ENCODE data around the gene TMEM182. TPM values are rescaled to one million over a fixed set of nuclear protein-coding genes. Genes with fewer than 3 reads are reported as not detected.

Gene TMEM182
- total RNA-seq, 4 donors from 2014 or later = 6.1 to 15.2 (median 8.0) TPM

DNA sequence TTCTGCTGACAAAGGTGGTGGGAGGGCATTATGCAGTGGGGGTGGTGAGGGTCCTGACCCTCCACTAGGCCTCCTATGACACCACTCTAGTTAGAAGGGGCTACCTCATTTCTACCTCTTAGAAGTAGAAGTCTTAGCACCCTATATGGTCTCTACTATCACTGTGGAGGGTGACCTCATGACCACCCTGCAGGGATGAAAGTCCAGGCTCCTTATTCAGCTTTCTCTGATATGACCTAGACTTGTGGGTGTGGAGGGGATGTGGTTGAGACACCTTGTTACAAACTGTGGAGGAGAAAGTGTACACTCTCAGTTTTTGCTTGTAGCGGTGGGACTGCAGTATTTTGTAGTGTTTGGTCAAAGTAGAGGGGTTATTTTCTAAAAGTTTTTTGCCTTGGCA, 18.6 kb downstream of the TMEM182 start:
- no peak overlapping the region for H3K4me3 ChIP-seq
- intact Hi-C loops (cut with DNase I; ENCODE audit: low total_unique reads) = no loop called here
- in situ Hi-C loops (cut with MboI; ENCODE audit: low sequenced_read_pairs in 4 of 4) = no loop called here
- no peak for ATAC-seq
- peaks cover 0 to 6% of the 10 kb centered on the region in 2 donors for H3K36me3 ChIP-seq
- no peak for TF ChIP-seq POLR2A (IDR thresholded peaks at IDR 0.05)
- TF ChIP-seq, protein P1, sequence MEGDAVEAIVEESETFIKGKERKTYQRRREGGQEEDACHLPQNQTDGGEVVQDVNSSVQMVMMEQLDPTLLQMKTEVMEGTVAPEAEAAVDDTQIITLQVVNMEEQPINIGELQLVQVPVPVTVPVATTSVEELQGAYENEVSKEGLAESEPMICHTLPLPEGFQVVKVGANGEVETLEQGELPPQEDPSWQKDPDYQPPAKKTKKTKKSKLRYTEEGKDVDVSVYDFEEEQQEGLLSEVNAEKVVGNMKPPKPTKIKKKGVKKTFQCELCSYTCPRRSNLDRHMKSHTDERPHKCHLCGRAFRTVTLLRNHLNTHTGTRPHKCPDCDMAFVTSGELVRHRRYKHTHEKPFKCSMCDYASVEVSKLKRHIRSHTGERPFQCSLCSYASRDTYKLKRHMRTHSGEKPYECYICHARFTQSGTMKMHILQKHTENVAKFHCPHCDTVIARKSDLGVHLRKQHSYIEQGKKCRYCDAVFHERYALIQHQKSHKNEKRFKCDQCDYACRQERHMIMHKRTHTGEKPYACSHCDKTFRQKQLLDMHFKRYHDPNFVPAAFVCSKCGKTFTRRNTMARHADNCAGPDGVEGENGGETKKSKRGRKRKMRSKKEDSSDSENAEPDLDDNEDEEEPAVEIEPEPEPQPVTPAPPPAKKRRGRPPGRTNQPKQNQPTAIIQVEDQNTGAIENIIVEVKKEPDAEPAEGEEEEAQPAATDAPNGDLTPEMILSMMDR (IDR thresholded peaks at IDR 0.05 in 4 of 5, conservative IDR thresholded peaks at IDR 0.05 in 1 of 5) = no peak
- no peak for DNase-seq
- H3K4me1 ChIP-seq = peaks cover 40 to 41% of the 10 kb centered on the region in 2 donors
- peak overlapping the region in 1 of 4 donors; percentile 69 for H3K27ac ChIP-seq
- no peaks in the 10 kb centered on the region for H3K27me3 ChIP-seq
- no peaks in the 10 kb centered on the region for H3K9me3 ChIP-seq

DNA sequence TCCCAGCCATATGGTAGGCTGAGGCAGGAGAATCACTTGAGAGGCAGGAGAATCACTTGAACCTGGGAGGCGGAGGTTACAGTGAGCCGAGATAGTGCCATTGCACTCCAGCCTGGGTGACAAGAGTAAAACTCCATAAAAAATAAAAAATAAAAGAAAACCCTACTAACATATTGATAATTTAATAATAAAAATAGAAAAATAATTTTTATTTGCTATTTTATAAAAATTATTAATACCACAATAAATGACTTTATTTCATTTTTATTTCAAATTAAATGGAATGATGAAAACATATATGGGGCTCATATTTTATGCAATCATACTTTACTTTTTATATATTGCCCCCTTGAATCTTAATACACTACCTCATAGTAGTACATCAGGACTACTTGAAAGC, 20.4 kb downstream of the TMEM182 start:
- H3K4me1 ChIP-seq = peaks cover 44 to 46% of the 10 kb centered on the region in 2 donors
- H3K27ac ChIP-seq = peak overlapping the region in 3 of 4 donors; percentile 50 to 73 (median 69)
- ATAC-seq = no peak
- no peak overlapping the region for H3K4me3 ChIP-seq
- DNase-seq = no peak
- H3K9me3 ChIP-seq = no peaks in the 10 kb centered on the region
- intact Hi-C loops (cut with DNase I; ENCODE audit: low total_unique reads) = no loop called here
- no peaks in the 10 kb centered on the region for H3K36me3 ChIP-seq
- no peaks in the 10 kb centered on the region for H3K27me3 ChIP-seq
- TF ChIP-seq POLR2A (IDR thresholded peaks at IDR 0.05) = no peak
- TF ChIP-seq, protein P1 (IDR thresholded peaks at IDR 0.05 in 4 of 5, conservative IDR thresholded peaks at IDR 0.05 in 1 of 5) = no peak
- in situ Hi-C loops (cut with MboI; ENCODE audit: low sequenced_read_pairs in 4 of 4) = no loop called here

DNA sequence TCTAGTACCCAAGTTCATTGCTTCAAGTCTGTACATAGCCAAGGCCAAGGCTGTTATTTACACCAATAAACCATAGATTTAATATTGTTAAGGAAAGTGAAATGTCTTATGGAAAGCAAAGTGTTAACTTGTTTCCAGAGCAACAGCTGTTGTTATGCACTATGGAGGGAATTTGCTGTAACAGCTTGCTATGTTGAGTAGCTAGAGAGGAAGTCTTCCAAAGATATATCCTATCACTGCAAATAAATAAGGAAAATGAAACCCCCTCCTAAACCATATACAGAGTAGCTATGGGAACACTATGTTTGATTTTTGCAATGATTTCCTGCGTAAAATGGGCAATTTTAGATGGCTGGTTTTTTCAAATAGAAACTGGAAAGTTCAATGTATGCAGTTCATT, 21.1 kb downstream of the TMEM182 start:
- H3K4me1 ChIP-seq = peaks cover 52 to 53% of the 10 kb centered on the region in 2 donors
- ATAC-seq = no peak
- no peaks in the 10 kb centered on the region for H3K36me3 ChIP-seq
- no peak for DNase-seq
- in situ Hi-C loops (cut with MboI; ENCODE audit: low sequenced_read_pairs in 4 of 4) = no loop called here
- H3K27me3 ChIP-seq = no peaks in the 10 kb centered on the region
- H3K9me3 ChIP-seq = no peaks in the 10 kb centered on the region
- intact Hi-C loops (cut with DNase I; ENCODE audit: low total_unique reads) = no loop called here
- TF ChIP-seq, protein P1 (IDR thresholded peaks at IDR 0.05 in 4 of 5, conservative IDR thresholded peaks at IDR 0.05 in 1 of 5) = no peak
- no peak for TF ChIP-seq POLR2A (IDR thresholded peaks at IDR 0.05)
- no peak overlapping the region for H3K4me3 ChIP-seq
- H3K27ac ChIP-seq = peak overlapping the region; percentile 35 to 73 (median 60)

DNA sequence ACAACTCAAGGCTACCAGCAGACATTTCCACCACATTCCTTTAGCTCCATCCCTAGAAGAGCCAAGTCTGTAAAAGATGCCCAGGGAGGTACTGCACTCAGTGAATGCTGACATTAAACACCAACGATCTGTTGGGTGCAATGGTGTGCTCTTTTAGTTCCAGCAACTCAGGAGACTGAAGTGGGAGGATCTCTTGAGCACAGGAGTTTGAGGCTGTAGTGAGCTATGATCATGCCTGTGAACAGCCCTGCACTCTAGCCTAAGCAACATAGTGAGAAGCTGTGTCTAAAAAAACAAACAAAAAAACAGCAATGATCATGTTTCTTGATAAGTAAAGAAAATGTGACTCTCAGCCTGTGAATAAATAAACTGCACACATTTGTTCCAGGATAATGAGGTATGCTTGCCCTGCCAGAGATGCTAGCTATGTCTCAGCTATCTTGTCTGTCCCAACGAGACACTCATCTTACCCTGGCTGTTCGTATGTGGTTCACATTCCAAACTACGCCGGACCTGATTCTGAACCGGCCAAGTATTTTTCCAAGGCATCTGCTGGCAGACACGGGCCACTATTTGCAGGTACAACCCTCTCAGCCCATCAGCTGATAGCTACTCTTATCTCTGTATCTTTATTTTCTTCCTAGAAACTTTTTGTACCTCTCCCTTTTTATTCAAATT, 21.8 kb downstream of the TMEM182 start:
- TF ChIP-seq, protein P1 (IDR thresholded peaks at IDR 0.05 in 4 of 5, conservative IDR thresholded peaks at IDR 0.05 in 1 of 5) = no peak
- TF ChIP-seq POLR2A (IDR thresholded peaks at IDR 0.05) = no peak
- intact Hi-C loops (cut with DNase I; ENCODE audit: low total_unique reads) (no loop called here), in situ Hi-C loops (cut with MboI; ENCODE audit: low sequenced_read_pairs in 4 of 4) (no loop called here)
- Histone ChIP-seq H3K27ac (peak overlapping the region; percentile 35 to 73 (median 60)), H3K4me1 (peaks cover 59% of the 10 kb centered on the region in 2 donors), H3K27me3 (no peaks in the 10 kb centered on the region), H3K9me3 (no peaks in the 10 kb centered on the region), H3K4me3 (no peak overlapping the region), H3K36me3 (no peaks in the 10 kb centered on the region)
- peak; percentile 42 to 60 for ATAC-seq
- no peak for DNase-seq

Data from gastrocnemius medialis (tissue), 4 donors.